Keratinocyte (primary cell): ENCODE measurements around the gene HOXA10. TPM values are rescaled to one million over a fixed set of nuclear protein-coding genes. Genes with fewer than 3 reads are reported as not detected.
A peak's percentile ranks its signal among the peaks of the same experiment; 100 is the strongest.

ENCODE experiments used
- DNase-seq: peaks from one replicate; pipeline ENCODE4 v3.0.0-alpha.2; 2011; ENCODE audit warnings: low read depth, missing footprints, low spot score
- FAIRE-seq: peaks from 2 replicates; lab custom pipeline; 2011; peaks lifted over from hg19 to GRCh38; lab: Jason Lieb, UNC
- H2AFZ ChIP-seq: 2 replicates; pipeline ENCODE4 v1.6.0; 2012; ENCODE audit warnings: low read length, control low read depth, inconsistent platforms; ENCODE audit not compliant: control insufficient read depth
- H3K27ac ChIP-seq: 2 replicates; pipeline ENCODE4 v1.5.1; 2011; ENCODE audit warnings: low read length; ENCODE audit not compliant: control insufficient read depth, insufficient read depth
- H3K27me3 ChIP-seq: 3 replicates; pipeline ENCODE4 v1.6.0; 2011; ENCODE audit warnings: low read length; ENCODE audit not compliant: control insufficient read depth, insufficient read depth; ENCODE audit errors: extremely low read depth
- H3K36me3 ChIP-seq, 2 experiments: 2 replicates in 1 of 2; 3 replicates in 1 of 2; pipeline ENCODE4 v1.5.1; 2011; ENCODE audit warnings: low read length in 2 of 2, mild to moderate bottlenecking in 1 of 2; ENCODE audit not compliant: control insufficient read depth in 2 of 2, insufficient read depth in 2 of 2; ENCODE audit errors: extremely low read depth in 1 of 2
- H3K4me1 ChIP-seq: 3 replicates; pipeline ENCODE4 v1.5.1; 2011; ENCODE audit warnings: low read length; ENCODE audit not compliant: control insufficient read depth, insufficient read depth; ENCODE audit errors: extremely low read depth
- H3K4me2 ChIP-seq: 3 replicates; pipeline ENCODE4 v1.6.0; 2011; ENCODE audit warnings: low read depth, low read length; ENCODE audit not compliant: control insufficient read depth, insufficient read depth; ENCODE audit errors: extremely low read depth
- H3K4me3 ChIP-seq, 3 experiments: fragments of 200-600 bp in 1 of 3; sonication (generic) in 1 of 3; 2 replicates in 2 of 3; 3 replicates in 1 of 3; pipeline ENCODE4 v1.5.1; 2011 to 2016; ENCODE audit warnings: low read length in 3 of 3, mild to moderate bottlenecking in 3 of 3, control low read depth in 2 of 3, inconsistent platforms in 1 of 3, low read depth in 1 of 3, mixed read lengths in 1 of 3, mixed run types in 1 of 3, moderate library complexity in 1 of 3; ENCODE audit not compliant: control insufficient read depth in 2 of 3, insufficient read depth in 2 of 3; ENCODE audit errors: extremely low read depth in 1 of 3
- H3K79me2 ChIP-seq: 2 replicates; pipeline ENCODE4 v1.6.0; 2012; ENCODE audit warnings: low read length; ENCODE audit not compliant: control insufficient read depth, insufficient read depth
- H3K9ac ChIP-seq: 3 replicates; pipeline ENCODE4 v1.6.0; 2011; ENCODE audit warnings: low read length; ENCODE audit not compliant: control insufficient read depth, insufficient read depth; ENCODE audit errors: extremely low read depth
- H3K9me1 ChIP-seq: 3 replicates; pipeline ENCODE4 v1.6.0; 2011; ENCODE audit warnings: low read length; ENCODE audit not compliant: control insufficient read depth, insufficient read depth; ENCODE audit errors: extremely low read depth
- H3K9me3 ChIP-seq: 2 replicates; pipeline ENCODE4 v1.5.1; 2012; ENCODE audit warnings: low read depth, low read length; ENCODE audit not compliant: control insufficient read depth
- H4K20me1 ChIP-seq: 3 replicates; pipeline ENCODE4 v1.6.0; 2011; ENCODE audit warnings: low read length; ENCODE audit not compliant: control insufficient read depth, insufficient read depth; ENCODE audit errors: extremely low read depth
- CTCF ChIP-seq, 3 experiments: IDR thresholded peaks in 1 of 3; conservative IDR thresholded peaks in 1 of 3; optimal IDR thresholded peaks in 1 of 3; 2 replicates in 2 of 3; 3 replicates in 1 of 3; pipeline versions ENCODE3 to v1.5.1; 2011; ENCODE audit warnings: low read length in 3 of 3, mild to moderate bottlenecking in 3 of 3, moderate library complexity in 2 of 3, control low read depth in 1 of 3, inconsistent platforms in 1 of 3; ENCODE audit not compliant: insufficient read depth in 2 of 3; ENCODE audit errors: extremely low read depth in 1 of 3
- EZH2 ChIP-seq: IDR thresholded peaks from one replicate; pipeline ENCODE4 v1.6.1; 2012; ENCODE audit warnings: inconsistent platforms, mild to moderate bottlenecking, low read length, moderate library complexity
- dilution Hi-C: fragments of 300-500 bp; cut with MboI; formaldehyde crosslinking; loops from one replicate; pipeline ENCODE4 v1.7.0; 2020; ENCODE audit warnings: low sequenced_read_pairs; ENCODE audit not compliant: extremely low pct_ligation_motif_present
- polyA plus RNA-seq, 5 experiments: library from polyadenylated mRNA; depleted of rRNA in 3 of 5; stranded (reverse) in 3 of 5; stranded (forward) in 1 of 5; unstranded in 1 of 5; fragments of >200 nt; gene quantifications; 1 replicate in 1 of 5; 2 replicates in 3 of 5; 3 replicates in 1 of 5; pipeline versions ENCODE4 v1.2.1 to v1.2.3, GENCODE V29; 2011 to 2012; ENCODE audit warnings: missing spikeins in 2 of 5, low read depth in 1 of 5, low replicate concordance in 1 of 5

The HOXA10 gene
- polyA plus RNA-seq, 1 donor (not counting 4 experiments of a cell fraction or from before 2014, with no cell fraction given), result 2.4 TPM

- FAIRE-seq (no peak), DNase-seq (no peak)
- Histone ChIP-seq H4K20me1 (peaks cover 13% of the 10 kb centered on the region), H3K36me3 (no peaks in the 10 kb centered on the region), H3K79me2 (no peaks in the 10 kb centered on the region), H3K4me1 (peaks cover 5% of the 10 kb centered on the region), H3K27ac (no peak overlapping the region), H3K9me3 (no peaks in the 10 kb centered on the region), H2AFZ (no peak overlapping the region), H3K27me3 (peaks cover 84% of the 10 kb centered on the region), H3K9me1 (no peaks in the 10 kb centered on the region), H3K9ac (no peak overlapping the region), H3K4me3 (no peak overlapping the region), H3K4me2 (no peak overlapping the region)
- dilution Hi-C loops, result loop anchor here (25.0 kb wide), 1 partner anchor 376 kb away; no protein-coding TSS in a partner anchor
- TF ChIP-seq CTCF (optimal IDR thresholded peaks at IDR 0.05 in 1 of 3, IDR thresholded peaks at IDR 0.05 in 1 of 3, conservative IDR thresholded peaks at IDR 0.05 in 1 of 3; ENCODE audit: extremely low read depth in 1 of 3, insufficient read depth in 2 of 3, low read length in 3 of 3) (no peak), EZH2 (no peak)
Measured at GRCh38 chr7:27211084-27211446, 36.9 kb upstream of the HOXA10 start.

- Histone ChIP-seq H3K9ac (no peak overlapping the region), H3K27ac (no peak overlapping the region), H4K20me1 (peaks cover 14% of the 10 kb centered on the region), H3K36me3 (no peaks in the 10 kb centered on the region), H3K4me1 (peaks cover 5% of the 10 kb centered on the region), H3K4me2 (peak overlapping the region; percentile 75), H3K9me3 (no peaks in the 10 kb centered on the region), H3K9me1 (no peaks in the 10 kb centered on the region), H3K27me3 (peaks cover 88% of the 10 kb centered on the region), H3K4me3 (peak overlapping the region in 2 of 3 experiments; percentile 11 to 56), H2AFZ (peak overlapping the region; percentile 58), H3K79me2 (no peaks in the 10 kb centered on the region)
- peak; percentile 65 for FAIRE-seq
- TF ChIP-seq EZH2, result no peak
- peak; percentile 77 to 91 (median 89) for TF ChIP-seq CTCF (optimal IDR thresholded peaks at IDR 0.05 in 1 of 3, IDR thresholded peaks at IDR 0.05 in 1 of 3, conservative IDR thresholded peaks at IDR 0.05 in 1 of 3; ENCODE audit: extremely low read depth in 1 of 3, insufficient read depth in 2 of 3, low read length in 3 of 3)
- dilution Hi-C loops, result loop anchor here (25.0 kb wide), 1 partner anchor 377 kb away; no protein-coding TSS in a partner anchor
- DNase-seq, result no peak
Measured at GRCh38 chr7:27210441-27211083, 36.4 kb upstream of the HOXA10 start.
